Measurements from ENCODE around the gene NANOG. TPM values are rescaled to one million over a fixed set of nuclear protein-coding genes. Genes with fewer than 3 reads are reported as not detected.
A peak's percentile ranks its signal among the peaks of the same experiment; 100 is the strongest.
"Not testable (repeated sequence)": the region's sequence is repeated elsewhere in the genome, so short reads cannot be mapped to it uniquely, and the experiment has no call there.

Gene NANOG
- polyA plus RNA-seq, 1 donor, result 0.61 TPM

- DNase-seq, result not testable (repeated sequence)
These were observed 17.1 kb downstream of the NANOG start for GRCh38 chr12:7806319-7806718.

DNA sequence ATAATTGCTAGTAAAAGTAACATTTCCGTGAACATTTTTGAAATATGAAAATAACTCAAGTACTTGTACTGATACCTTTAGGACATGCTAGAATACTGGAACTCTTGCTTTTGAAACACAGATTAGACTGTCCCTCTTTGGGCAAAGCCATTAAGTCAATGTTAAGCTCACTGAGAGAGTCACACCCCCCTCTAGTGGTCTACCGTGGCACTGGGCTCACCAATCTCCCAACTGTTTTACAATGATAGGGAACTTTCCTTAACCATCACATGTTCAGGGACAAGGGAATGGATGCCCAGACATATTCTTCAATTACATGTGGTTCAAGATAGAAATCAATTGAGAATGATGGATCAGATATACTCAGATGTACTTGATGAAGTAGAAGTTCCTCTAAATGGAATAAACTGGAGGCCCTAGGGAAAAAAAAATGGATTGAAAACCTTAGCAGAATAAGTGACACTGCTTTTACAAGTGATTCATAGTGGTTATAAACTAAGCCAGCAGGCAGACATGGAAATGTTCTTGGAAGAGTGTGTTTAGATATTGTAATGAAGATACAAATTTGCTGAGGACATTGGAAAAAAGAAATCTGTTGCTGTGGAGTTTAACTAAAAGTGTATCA is 17.8 kb downstream of the NANOG start:
- peak; percentile 43 for DNase-seq

GRCh38 chr12:7825754-7826153 is 36.6 kb downstream of the NANOG start:
- DNase-seq, result not testable (repeated sequence)

- not testable (repeated sequence) for DNase-seq
These were observed 40.5 kb downstream of the NANOG start for GRCh38 chr12:7829737-7830136.

DNA sequence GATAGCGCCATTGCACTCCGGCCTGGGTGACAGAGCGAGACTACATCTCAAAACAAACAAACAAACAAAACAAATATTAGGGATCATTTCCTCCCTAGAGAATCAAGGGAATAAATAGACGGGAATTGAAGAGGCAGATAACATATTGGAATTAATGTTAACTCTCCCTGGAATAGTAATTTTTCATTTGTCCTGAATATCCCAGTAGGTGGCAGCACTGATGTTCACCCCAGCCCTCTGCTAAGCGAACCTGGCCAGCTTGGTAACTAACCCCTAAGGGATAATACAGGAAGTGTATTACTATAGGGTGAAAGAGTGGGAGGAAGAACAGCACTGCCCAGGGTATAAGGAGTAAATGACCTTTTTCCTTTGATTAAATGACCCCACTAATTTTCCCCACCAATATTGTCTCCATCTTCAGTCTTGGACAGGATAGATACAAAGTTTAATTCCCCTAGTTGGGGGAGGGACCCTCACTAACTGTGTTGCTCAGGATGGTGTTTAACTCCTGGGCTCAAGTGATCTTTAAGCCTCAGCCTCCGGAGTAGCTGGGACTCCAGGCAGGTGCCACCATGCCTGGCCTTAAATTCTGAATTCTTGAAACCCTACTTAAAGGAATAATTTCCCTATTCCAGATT is 43.0 kb downstream of the NANOG start:
- DNase-seq, result no peak

DNA sequence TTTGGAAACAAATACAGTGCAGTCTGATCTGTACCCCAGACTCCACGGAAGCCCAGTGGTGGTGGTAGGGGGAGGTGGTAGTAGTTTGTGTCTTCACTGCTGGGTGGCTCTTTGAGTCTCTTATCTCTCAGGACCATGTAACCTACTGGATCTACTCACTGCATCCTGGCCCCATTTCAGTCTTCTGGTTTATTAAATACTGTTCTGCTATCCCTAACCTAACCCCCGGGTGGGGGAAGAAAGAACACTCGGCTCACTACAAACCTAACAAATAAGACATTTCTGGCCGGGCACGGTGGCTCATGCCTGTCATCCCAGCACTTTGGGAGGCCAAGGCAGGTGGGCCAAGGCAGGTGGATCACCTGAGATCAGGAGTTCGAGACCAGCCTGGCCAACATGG is 44.0 kb downstream of the NANOG start:
- DNase-seq, result not testable (repeated sequence)

GRCh38 chr12:7833831-7834230 is 44.6 kb downstream of the NANOG start:
- no peak for DNase-seq

GRCh38 chr12:7834701-7835100 is 45.5 kb downstream of the NANOG start:
- DNase-seq, result no peak

GRCh38 chr12:7835116-7835515 is 45.9 kb downstream of the NANOG start:
- DNase-seq, result no peak

- no peak for DNase-seq
These were observed 46.6 kb downstream of the NANOG start for GRCh38 chr12:7835766-7836165.

- DNase-seq, result no peak
These were observed 48.2 kb downstream of the NANOG start for GRCh38 chr12:7837366-7837765.

- DNase-seq, result not testable (repeated sequence)
These were observed 50.0 kb downstream of the NANOG start for GRCh38 chr12:7839226-7839625.

DNA sequence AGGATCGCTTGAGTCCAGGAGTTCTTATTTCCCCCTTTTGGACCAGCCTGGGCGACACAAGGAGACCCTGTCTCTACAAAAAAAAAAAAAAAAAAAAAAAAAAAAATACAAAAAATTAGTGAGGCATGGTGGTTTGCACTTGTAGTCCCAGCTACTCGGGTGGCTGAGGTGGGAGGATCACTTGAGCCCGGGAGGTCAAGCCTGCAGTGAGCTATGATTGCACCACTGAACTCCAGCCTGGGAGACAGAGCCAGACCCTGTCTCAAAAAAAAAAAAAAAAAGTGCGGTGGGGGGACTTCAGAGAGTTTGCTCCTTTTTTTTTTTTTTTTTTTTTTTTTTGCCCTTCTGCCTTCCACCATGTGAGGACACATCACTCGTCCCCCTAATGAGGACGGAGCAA is 50.6 kb downstream of the NANOG start:
- DNase-seq, result not testable (repeated sequence)

GRCh38 chr12:7842444-7842843 is 53.2 kb downstream of the NANOG start:
- DNase-seq, result not testable (repeated sequence)

DNA sequence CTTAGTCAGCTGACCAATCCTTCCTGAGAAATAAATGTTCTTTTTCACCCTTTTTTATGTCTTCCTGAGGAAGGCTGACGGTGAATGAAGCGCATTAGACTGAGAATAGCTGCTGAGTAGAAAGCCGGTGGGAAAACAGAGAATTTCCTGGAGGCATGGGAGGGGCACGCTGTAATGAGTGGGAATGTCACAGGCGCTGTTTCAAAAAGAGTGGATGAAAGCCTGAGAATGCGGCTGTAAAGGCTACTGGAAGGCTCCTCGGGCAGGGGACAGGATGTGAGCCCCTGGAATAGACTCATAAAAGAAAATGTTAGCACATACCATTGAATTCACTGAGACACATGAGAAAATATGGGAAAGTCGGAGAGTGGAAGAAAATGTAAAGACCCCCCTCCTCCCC is 53.9 kb downstream of the NANOG start:
- DNase-seq, result not testable (repeated sequence)

- not testable (repeated sequence) for DNase-seq
These were observed 54.4 kb downstream of the NANOG start for GRCh38 chr12:7843583-7843982.

DNA sequence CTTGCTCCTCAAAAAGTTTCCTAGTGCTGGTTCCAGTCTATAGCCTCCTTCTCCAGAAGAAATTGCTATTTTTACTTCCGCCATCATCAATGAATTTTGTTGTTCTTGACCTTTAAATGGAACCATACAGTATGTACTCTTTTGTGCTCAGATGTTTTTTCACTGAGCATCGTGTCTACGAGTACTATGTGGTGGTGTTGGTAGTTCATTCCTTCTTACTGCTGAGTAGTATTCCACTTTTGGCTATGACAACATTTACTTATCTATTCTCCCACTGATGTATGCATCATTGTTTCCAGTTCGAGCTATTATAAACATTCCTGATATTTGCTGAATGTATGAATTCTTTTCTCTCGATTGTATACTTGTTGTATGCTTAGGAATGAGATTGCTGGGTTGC is 54.9 kb downstream of the NANOG start:
- no peak for DNase-seq

- peak; percentile 14 for DNase-seq
These were observed 58.3 kb downstream of the NANOG start for GRCh38 chr12:7847226-7848097.

DNA sequence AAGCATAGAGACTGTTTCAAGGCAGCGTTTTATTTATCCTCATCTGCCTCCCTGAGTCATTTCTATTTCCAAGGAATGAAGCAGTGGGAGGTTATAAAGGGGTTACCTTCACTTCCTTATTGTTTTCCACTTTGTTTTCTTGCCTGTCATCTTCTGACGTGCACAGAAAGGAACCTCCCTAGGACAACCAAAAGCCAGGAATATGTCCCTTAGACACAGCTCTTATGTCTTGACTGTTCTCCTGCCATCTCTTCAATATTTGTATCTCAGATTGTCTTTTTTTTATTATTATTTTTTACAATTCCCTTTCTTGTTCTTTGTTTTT is 58.9 kb downstream of the NANOG start:
- DNase-seq, result not testable (repeated sequence)

Data from hindlimb muscle (tissue), 1 donor.